ENCODE measurements around the gene HSPA1A.
"Not testable (repeated sequence)": the region's sequence is repeated elsewhere in the genome, so short reads cannot be mapped to it uniquely, and the experiment has no call there.

HSPA1A gene

GRCh38 chr6:31781244-31782125 is 33.9 kb upstream of the HSPA1A start:
- DNase-seq (ENCODE audit: low read depth in 2 of 2), result no peak

- DNase-seq (ENCODE audit: low read depth in 2 of 2), result no peak
Observed at GRCh38 chr6:31782126-31782855, 33.1 kb upstream of the HSPA1A start.

GRCh38 chr6:31784098-31784925 is 31.0 kb upstream of the HSPA1A start:
- DNase-seq (ENCODE audit: low read depth in 2 of 2), result no peak

GRCh38 chr6:31785475-31785874 is 29.9 kb upstream of the HSPA1A start:
- no peak for DNase-seq (ENCODE audit: low read depth in 2 of 2)

- peak in 1 of 2 donors; percentile 31 for DNase-seq (ENCODE audit: low read depth in 2 of 2)
Observed at GRCh38 chr6:31791324-31792089, 23.8 kb upstream of the HSPA1A start.

GRCh38 chr6:31792090-31792374 is 23.3 kb upstream of the HSPA1A start:
- no peak for DNase-seq (ENCODE audit: low read depth in 2 of 2)

- DNase-seq (ENCODE audit: low read depth in 2 of 2), result no peak
Observed at GRCh38 chr6:31792761-31793171, 22.6 kb upstream of the HSPA1A start.

GRCh38 chr6:31793927-31794245 is 21.5 kb upstream of the HSPA1A start:
- not testable (repeated sequence) for DNase-seq (ENCODE audit: low read depth in 2 of 2)

GRCh38 chr6:31794294-31794865 is 21.0 kb upstream of the HSPA1A start:
- no peak for DNase-seq (ENCODE audit: low read depth in 2 of 2)

- DNase-seq (ENCODE audit: low read depth in 2 of 2), result no peak
Observed at GRCh38 chr6:31794866-31795615, 20.3 kb upstream of the HSPA1A start.

- peak; percentile 73 to 76 for DNase-seq (ENCODE audit: low read depth in 2 of 2)
Observed at GRCh38 chr6:31795616-31796298, 19.6 kb upstream of the HSPA1A start, which contains the start of gene VARS1. TSS of gene VARS1 (minus strand) at chr6:31795752. CDS start at chr6:31795217, 535 bp downstream.

GRCh38 chr6:31796993-31797385 is 18.4 kb upstream of the HSPA1A start:
- no peak for DNase-seq (ENCODE audit: low read depth in 2 of 2)

GRCh38 chr6:31797588-31797987 is 17.8 kb upstream of the HSPA1A start:
- no peak for DNase-seq (ENCODE audit: low read depth in 2 of 2)

- no peak for DNase-seq (ENCODE audit: low read depth in 2 of 2)
Observed at GRCh38 chr6:31799781-31800180, 15.6 kb upstream of the HSPA1A start.

GRCh38 chr6:31801031-31801927 is 14.1 kb upstream of the HSPA1A start:
- not testable (repeated sequence) for DNase-seq (ENCODE audit: low read depth in 2 of 2)

GRCh38 chr6:31805939-31806469 is 9.3 kb upstream of the HSPA1A start:
- DNase-seq (ENCODE audit: low read depth in 2 of 2), result no peak

- DNase-seq (ENCODE audit: low read depth in 2 of 2), result peak; percentile 95 to 98
Observed at GRCh38 chr6:31806470-31807272, 8.7 kb upstream of the HSPA1A start, which contains the start of gene LSM2. TSS of gene LSM2 (minus strand) at chr6:31806966. CDS start at chr6:31806757, 209 bp downstream.

- not testable (repeated sequence) for DNase-seq (ENCODE audit: low read depth in 2 of 2)
Observed at GRCh38 chr6:31808599-31808998, 6.7 kb upstream of the HSPA1A start.
